GM06990 (cell line): ENCODE measurements around the gene RFC4.

Experiments
- DNase-seq: peaks from one replicate; pipeline ENCODE4 v3.0.0-alpha.2; 2011; ENCODE audit not compliant: insufficient read length; ENCODE audit errors: extremely low read depth
- H3K27me3 ChIP-seq: replicated peaks from 2 replicates; pipeline ENCODE4 v1.6.0; 2011; ENCODE audit warnings: low read length; ENCODE audit not compliant: control insufficient read depth, insufficient read depth
- H3K36me3 ChIP-seq: 2 replicates; pipeline ENCODE4 v1.5.1; 2011; ENCODE audit warnings: low read length; ENCODE audit not compliant: control insufficient read depth, insufficient read depth
- H3K4me3 ChIP-seq: replicated peaks from 2 replicates; pipeline ENCODE4 v1.5.1; 2011; ENCODE audit warnings: low read depth, mild to moderate bottlenecking, control low read depth, low read length
- CTCF ChIP-seq: IDR thresholded peaks from 2 replicates; pipeline ENCODE4 v1.5.1; 2011; ENCODE audit warnings: low read length, control low read depth, mild to moderate bottlenecking, inconsistent platforms; ENCODE audit not compliant: insufficient read depth, poor library complexity, severe bottlenecking

RFC4 gene

GRCh38 chr3:186754006-186754405 is 52.3 kb downstream of the RFC4 start:
- Histone ChIP-seq H3K36me3 (no peaks in the 10 kb centered on the region), H3K27me3 (no peaks in the 10 kb centered on the region), H3K4me3 (no peak overlapping the region)
- no peak for TF ChIP-seq CTCF
- no peak for DNase-seq

- no peak for TF ChIP-seq CTCF
- Histone ChIP-seq H3K4me3 (no peak overlapping the region), H3K27me3 (no peaks in the 10 kb centered on the region), H3K36me3 (no peaks in the 10 kb centered on the region)
- DNase-seq: no peak
These were observed 54.8 kb downstream of the RFC4 start for GRCh38 chr3:186751480-186751879.

DNA sequence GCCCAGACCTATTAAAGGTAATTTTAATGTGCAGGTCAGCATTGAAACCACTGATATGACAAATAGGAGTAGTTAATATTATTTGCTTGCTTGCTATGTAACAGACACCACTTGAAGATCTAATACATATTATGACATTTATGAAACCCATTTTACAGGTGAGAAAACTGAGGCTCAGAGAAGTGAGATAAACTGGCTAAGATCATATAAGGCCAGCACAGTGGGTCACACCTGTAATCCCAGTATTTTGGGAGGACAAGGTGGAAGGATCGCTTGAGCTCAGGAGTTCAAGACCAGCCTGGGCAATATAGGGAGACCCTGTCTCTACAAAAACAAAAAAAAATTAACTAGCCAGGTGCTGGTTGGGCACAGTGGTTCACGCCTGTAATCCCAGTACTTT is 56.0 kb downstream of the RFC4 start:
- no peak for TF ChIP-seq CTCF
- DNase-seq: no peak

DNA sequence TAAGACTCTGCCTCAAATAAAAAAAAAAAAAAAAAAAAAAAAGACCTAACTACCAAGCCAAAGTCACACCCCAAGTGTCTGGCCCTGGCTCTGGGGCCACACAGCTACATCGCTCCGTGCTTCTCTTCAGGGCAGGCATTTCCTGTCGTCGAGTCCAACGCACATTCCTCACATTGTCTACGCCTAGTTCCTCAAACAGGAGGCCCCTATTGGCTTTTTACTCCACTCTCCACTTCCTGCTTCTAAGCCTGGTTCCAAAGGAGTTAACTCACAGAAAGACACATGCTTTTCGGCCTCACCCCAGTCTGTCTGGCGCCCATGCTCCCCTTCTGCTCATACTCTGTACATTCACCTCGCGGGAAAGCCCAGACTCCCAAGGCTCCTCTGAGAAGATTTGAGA is 60.3 kb downstream of the RFC4 start:
- Histone ChIP-seq H3K36me3 (no peaks in the 10 kb centered on the region), H3K4me3 (no peak overlapping the region), H3K27me3 (no peaks in the 10 kb centered on the region)
- DNase-seq: no peak
- TF ChIP-seq CTCF: no peak

More for the DNA sequence above, 56.0 kb downstream of the RFC4 start:
- Histone ChIP-seq H3K4me3 (no peak overlapping the region), H3K27me3 (no peaks in the 10 kb centered on the region), H3K36me3 (no peaks in the 10 kb centered on the region)

DNA sequence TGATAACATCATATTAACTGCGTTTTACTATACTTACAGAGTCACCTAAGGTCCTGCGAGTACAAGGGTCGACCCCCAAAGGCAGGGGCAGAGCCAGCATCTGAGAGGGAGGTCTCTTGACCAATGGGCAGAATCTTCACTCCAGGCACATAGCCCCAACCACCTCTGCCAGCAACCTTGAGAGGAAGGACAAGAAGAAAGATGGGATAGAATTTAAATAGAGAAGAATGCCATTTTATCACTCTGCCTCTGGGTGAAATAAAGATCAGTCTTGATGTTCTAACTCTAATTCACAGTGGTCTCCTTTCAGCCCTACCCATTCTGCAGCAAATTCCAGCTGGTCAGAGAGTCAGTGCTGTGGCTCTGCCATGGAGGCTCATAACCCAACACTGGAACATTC is 62.6 kb downstream of the RFC4 start:
- no peaks in the 10 kb centered on the region for H3K36me3 ChIP-seq
- TF ChIP-seq CTCF: no peak
- no peak for DNase-seq
- H3K27me3 ChIP-seq: no peaks in the 10 kb centered on the region
- H3K4me3 ChIP-seq: no peak overlapping the region

DNA sequence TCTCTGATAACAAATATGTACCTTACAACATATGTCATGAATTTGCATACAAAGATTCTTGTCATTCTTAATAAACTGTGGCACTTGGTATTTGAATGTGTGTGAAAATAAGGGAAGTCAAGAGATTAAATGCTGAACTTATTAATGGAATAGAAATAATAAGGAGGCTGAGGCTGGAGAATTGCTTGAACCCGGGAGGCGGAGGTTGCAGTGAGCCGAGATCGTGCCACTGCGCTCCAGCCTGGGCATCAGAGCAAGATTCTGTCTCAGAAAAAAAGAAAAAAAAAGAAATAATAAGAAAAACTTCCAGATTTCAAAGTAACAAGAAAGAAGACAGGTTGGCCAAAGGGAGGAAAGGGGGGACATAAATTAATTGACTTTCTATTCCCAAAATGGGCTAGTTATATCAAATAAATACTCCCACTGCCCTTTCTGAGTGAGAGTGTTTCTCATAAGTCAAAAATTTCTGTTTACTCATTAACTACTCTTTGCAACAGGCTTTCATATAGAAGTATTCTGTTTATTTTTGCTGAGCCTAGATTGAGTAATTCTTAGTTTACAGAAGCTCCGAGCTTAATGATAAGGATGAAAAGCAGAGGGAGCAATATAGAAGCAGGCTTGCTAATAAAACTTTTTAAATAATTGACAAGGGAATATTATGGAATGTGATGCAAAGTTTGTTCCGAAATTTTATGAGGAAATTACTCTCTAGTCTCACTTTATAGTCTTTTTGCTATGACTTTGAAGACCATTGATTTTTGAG is 63.5 kb downstream of the RFC4 start:
- H3K4me3 ChIP-seq: no peak overlapping the region
- no peak for TF ChIP-seq CTCF
- no peak for DNase-seq
- no peaks in the 10 kb centered on the region for H3K36me3 ChIP-seq
- no peaks in the 10 kb centered on the region for H3K27me3 ChIP-seq
